ENCODE results near the gene CYRIA. TPM values are rescaled to one million over a fixed set of nuclear protein-coding genes. Genes with fewer than 3 reads are reported as not detected.

CYRIA gene
- polyA plus RNA-seq, 1 donor (not counting 4 experiments of a cell fraction or from before 2014, with no cell fraction given): 0.79 TPM

DNA sequence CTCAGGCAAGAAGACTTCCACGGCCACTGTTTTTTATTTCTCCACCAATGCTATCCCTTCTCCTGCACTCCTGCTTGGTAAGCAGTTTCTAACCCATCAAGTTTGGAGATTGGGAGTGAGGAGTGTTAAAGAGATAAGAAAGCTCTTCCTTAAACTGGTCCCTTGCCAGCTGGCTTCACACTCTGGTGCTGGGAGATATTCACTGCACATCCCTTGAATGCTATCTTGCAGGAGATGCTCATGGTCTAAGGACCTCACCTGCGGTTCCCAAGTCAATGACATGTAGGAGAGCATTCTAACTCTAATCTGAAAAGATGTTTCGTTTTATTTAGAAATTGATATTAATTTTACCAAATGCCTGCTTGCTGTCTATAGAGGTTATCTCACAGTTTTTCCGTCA lies 28.2 kb upstream of the CYRIA start:
- Histone ChIP-seq H3K27ac (ENCODE audit: control insufficient read depth, insufficient read depth, low read length) (no peak overlapping the region), H3K27me3 (ENCODE audit: control insufficient read depth, extremely low read depth, insufficient read depth, low read length) (no peaks in the 10 kb centered on the region), H3K9me1 (ENCODE audit: control insufficient read depth, extremely low read depth, insufficient read depth, low read length) (no peaks in the 10 kb centered on the region), H2AFZ (ENCODE audit: control insufficient read depth, low read length) (no peak overlapping the region), H3K9me3 (ENCODE audit: control insufficient read depth, low read depth, low read length) (no peaks in the 10 kb centered on the region), H3K4me1 (ENCODE audit: control insufficient read depth, extremely low read depth, insufficient read depth, low read length) (no peaks in the 10 kb centered on the region), H3K4me3 (ENCODE audit: control insufficient read depth in 2 of 3, extremely low read depth in 1 of 3, insufficient read depth in 2 of 3, low read depth in 1 of 3, low read length in 3 of 3) (no peak overlapping the region), H3K9ac (ENCODE audit: control insufficient read depth, extremely low read depth, insufficient read depth, low read length) (no peak overlapping the region), H3K79me2 (ENCODE audit: control insufficient read depth, insufficient read depth, low read length) (no peaks in the 10 kb centered on the region), H3K36me3 (ENCODE audit: control insufficient read depth in 2 of 2, extremely low read depth in 1 of 2, insufficient read depth in 2 of 2, low read length in 2 of 2) (no peaks in the 10 kb centered on the region), H4K20me1 (ENCODE audit: control insufficient read depth, extremely low read depth, insufficient read depth, low read length) (no peaks in the 10 kb centered on the region), H3K4me2 (ENCODE audit: control insufficient read depth, extremely low read depth, insufficient read depth, low read depth, low read length) (no peak overlapping the region)
- DNase-seq (ENCODE audit: low read depth, low spot score): no peak
- no peak for FAIRE-seq
- TF ChIP-seq, protein P1, sequence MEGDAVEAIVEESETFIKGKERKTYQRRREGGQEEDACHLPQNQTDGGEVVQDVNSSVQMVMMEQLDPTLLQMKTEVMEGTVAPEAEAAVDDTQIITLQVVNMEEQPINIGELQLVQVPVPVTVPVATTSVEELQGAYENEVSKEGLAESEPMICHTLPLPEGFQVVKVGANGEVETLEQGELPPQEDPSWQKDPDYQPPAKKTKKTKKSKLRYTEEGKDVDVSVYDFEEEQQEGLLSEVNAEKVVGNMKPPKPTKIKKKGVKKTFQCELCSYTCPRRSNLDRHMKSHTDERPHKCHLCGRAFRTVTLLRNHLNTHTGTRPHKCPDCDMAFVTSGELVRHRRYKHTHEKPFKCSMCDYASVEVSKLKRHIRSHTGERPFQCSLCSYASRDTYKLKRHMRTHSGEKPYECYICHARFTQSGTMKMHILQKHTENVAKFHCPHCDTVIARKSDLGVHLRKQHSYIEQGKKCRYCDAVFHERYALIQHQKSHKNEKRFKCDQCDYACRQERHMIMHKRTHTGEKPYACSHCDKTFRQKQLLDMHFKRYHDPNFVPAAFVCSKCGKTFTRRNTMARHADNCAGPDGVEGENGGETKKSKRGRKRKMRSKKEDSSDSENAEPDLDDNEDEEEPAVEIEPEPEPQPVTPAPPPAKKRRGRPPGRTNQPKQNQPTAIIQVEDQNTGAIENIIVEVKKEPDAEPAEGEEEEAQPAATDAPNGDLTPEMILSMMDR (optimal IDR thresholded peaks at IDR 0.05 in 1 of 3, IDR thresholded peaks at IDR 0.05 in 1 of 3, conservative IDR thresholded peaks at IDR 0.05 in 1 of 3; ENCODE audit: extremely low read depth in 1 of 3, insufficient read depth in 2 of 3, low read length in 3 of 3): no peak
- no peak for TF ChIP-seq EZH2 (IDR thresholded peaks at IDR 0.05; ENCODE audit: low read length)
- dilution Hi-C loops (cut with MboI; ENCODE audit: extremely low pct_ligation_motif_present, low sequenced_read_pairs): no loop called here

DNA sequence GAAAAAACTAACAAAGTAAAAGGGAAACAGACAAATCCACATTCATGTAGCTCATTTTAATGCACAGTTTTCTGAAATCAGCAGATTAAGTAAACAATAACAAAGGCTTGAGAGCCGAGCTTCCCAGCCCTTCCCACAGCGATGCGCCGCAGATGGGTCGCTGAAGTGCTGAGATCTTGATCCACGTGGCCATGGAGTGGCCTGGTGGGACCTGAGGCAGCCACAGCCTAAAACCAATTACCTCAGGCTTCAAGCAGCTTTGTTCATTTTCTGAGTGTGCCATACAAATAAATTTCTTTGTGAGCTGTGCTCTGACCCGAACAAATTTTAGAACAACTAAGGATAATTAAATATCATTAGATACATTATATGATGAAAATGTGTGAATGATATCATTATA lies 25.6 kb upstream of the CYRIA start:
- Histone ChIP-seq H3K9me3 (ENCODE audit: control insufficient read depth, low read depth, low read length) (no peaks in the 10 kb centered on the region), H3K4me1 (ENCODE audit: control insufficient read depth, extremely low read depth, insufficient read depth, low read length) (no peaks in the 10 kb centered on the region), H3K9me1 (ENCODE audit: control insufficient read depth, extremely low read depth, insufficient read depth, low read length) (no peaks in the 10 kb centered on the region), H3K27me3 (ENCODE audit: control insufficient read depth, extremely low read depth, insufficient read depth, low read length) (no peaks in the 10 kb centered on the region), H2AFZ (ENCODE audit: control insufficient read depth, low read length) (no peak overlapping the region), H3K4me2 (ENCODE audit: control insufficient read depth, extremely low read depth, insufficient read depth, low read depth, low read length) (no peak overlapping the region), H4K20me1 (ENCODE audit: control insufficient read depth, extremely low read depth, insufficient read depth, low read length) (no peaks in the 10 kb centered on the region), H3K27ac (ENCODE audit: control insufficient read depth, insufficient read depth, low read length) (no peak overlapping the region), H3K9ac (ENCODE audit: control insufficient read depth, extremely low read depth, insufficient read depth, low read length) (no peak overlapping the region), H3K36me3 (ENCODE audit: control insufficient read depth in 2 of 2, extremely low read depth in 1 of 2, insufficient read depth in 2 of 2, low read length in 2 of 2) (no peaks in the 10 kb centered on the region), H3K79me2 (ENCODE audit: control insufficient read depth, insufficient read depth, low read length) (no peaks in the 10 kb centered on the region), H3K4me3 (ENCODE audit: control insufficient read depth in 2 of 3, extremely low read depth in 1 of 3, insufficient read depth in 2 of 3, low read depth in 1 of 3, low read length in 3 of 3) (no peak overlapping the region)
- TF ChIP-seq, protein P1 (optimal IDR thresholded peaks at IDR 0.05 in 1 of 3, IDR thresholded peaks at IDR 0.05 in 1 of 3, conservative IDR thresholded peaks at IDR 0.05 in 1 of 3; ENCODE audit: extremely low read depth in 1 of 3, insufficient read depth in 2 of 3, low read length in 3 of 3): no peak
- TF ChIP-seq EZH2 (IDR thresholded peaks at IDR 0.05; ENCODE audit: low read length): no peak
- DNase-seq (ENCODE audit: low read depth, low spot score): no peak
- dilution Hi-C loops (cut with MboI; ENCODE audit: extremely low pct_ligation_motif_present, low sequenced_read_pairs): no loop called here
- no peak for FAIRE-seq
